HG03439 (cell line): ENCODE measurements around the gene UBC.
"Not testable (repeated sequence)": the region's sequence is repeated elsewhere in the genome, so short reads cannot be mapped to it uniquely, and the experiment has no call there.

Experiments
- ATAC-seq: cut with Tn5 transposase; IDR thresholded peaks from one replicate; pipeline ENCODE4 v1.9.1; 2021; ENCODE audit warnings: mild to moderate bottlenecking, moderate library complexity; ENCODE audit not compliant: unreplicated experiment

The UBC gene

GRCh38 chr12:124916374-124917134 is 2.1 kb upstream of the UBC start:
- no peak for ATAC-seq

GRCh38 chr12:124915239-124916236 is 1.1 kb upstream of the UBC start:
- peak; percentile 5 for ATAC-seq

GRCh38 chr12:124913474-124914391 is 717 bp downstream of the UBC start:
- ATAC-seq: peak; percentile 10

- not testable (repeated sequence) for ATAC-seq
Measured at GRCh38 chr12:124912529-124913287, 1.7 kb downstream of the UBC start.

- ATAC-seq: not testable (repeated sequence)
Measured at GRCh38 chr12:124911521-124911920, 2.9 kb downstream of the UBC start.

- ATAC-seq: no peak
Measured at GRCh38 chr12:124910561-124911478, 3.6 kb downstream of the UBC start.

- ATAC-seq: no peak
Measured at GRCh38 chr12:124909831-124910560, 4.5 kb downstream of the UBC start.

GRCh38 chr12:124906606-124907261 is 7.7 kb downstream of the UBC start:
- ATAC-seq: peak; percentile 48

GRCh38 chr12:124904306-124905098 is 9.9 kb downstream of the UBC start:
- no peak for ATAC-seq

- ATAC-seq: no peak
Measured at GRCh38 chr12:124902916-124903315, 11.5 kb downstream of the UBC start.

- no peak for ATAC-seq
Measured at GRCh38 chr12:124901003-124901402, 13.4 kb downstream of the UBC start.

GRCh38 chr12:124900345-124900795 is 14.1 kb downstream of the UBC start:
- ATAC-seq: not testable (repeated sequence)

- no peak for ATAC-seq
Measured at GRCh38 chr12:124898923-124899294, 15.5 kb downstream of the UBC start.

- ATAC-seq: peak; percentile 37
Measured at GRCh38 chr12:124898200-124898922, 16.1 kb downstream of the UBC start.

- no peak for ATAC-seq
Measured at GRCh38 chr12:124896461-124896860, 18.0 kb downstream of the UBC start.
